Body of pancreas (tissue), 4 donors: ENCODE results near the gene CCDC158.

Experiments
- CTCF ChIP-seq, 7 experiments: fragments of 450-650 bp in 4 of 7; fragments of 200-600 bp in 3 of 7; sonication (generic) in 3 of 7; IDR thresholded peaks; one replicate each; pipeline ENCODE4 v1.5.1; 2016 to 2019; ENCODE audit warnings: antibody characterized with exemption in 7 of 7
- POLR2A ChIP-seq, 3 donors: fragments of 450-650 bp; IDR thresholded peaks; one replicate each; pipeline ENCODE4 v1.6.1; 2016; ENCODE audit warnings: antibody characterized with exemption in 3 of 3, mild to moderate bottlenecking in 2 of 3

DNA sequence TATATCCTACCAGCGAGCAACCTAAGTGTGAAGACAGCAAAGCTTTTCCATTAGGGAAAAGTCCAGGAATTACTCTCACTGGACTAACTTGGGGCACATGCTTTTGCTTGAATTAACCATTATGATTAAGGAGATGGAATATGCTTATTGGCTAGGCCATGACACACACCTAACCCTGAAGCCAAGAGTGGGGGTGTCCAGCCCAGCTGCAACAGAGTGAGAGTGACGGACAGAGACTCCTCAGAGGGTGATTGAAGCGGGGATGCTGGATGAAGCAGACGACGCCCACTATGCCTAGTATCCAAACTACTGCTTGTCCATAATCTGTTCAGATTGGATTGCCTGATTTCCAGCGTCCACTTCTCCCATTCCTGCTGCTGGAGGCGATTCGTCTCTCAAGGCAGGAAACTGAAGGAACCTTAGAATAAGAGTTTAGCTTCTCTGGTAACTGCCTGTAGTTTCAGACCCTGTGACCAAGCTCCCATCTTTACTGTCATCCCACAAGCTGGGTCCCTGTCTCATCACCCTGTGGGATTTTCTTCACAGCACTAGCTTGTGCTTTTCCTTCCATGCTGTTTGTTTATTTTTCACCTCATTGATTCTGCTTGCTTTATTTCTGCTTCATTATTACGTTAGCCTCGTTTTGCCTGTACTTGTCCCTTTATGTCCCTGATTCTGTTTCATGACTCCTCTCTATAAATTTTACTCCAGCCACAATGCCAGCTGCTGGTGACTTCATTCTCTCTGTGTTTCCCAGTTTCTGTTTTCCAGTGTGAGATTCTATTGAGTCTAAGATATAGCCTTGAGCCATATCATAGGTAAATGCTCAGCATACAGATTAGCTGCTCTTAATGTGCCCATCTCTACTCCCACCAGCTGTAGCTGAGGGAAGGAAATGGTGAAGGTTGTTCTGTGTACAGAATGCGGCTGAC, 150.4 kb downstream of the CCDC158 start:
- TF ChIP-seq CTCF (IDR thresholded peaks at IDR 0.05): no peak
- TF ChIP-seq POLR2A (IDR thresholded peaks at IDR 0.05): no peak
